ENCODE measurements around the gene RTN4RL1.
"Not testable (repeated sequence)": the region's sequence is repeated elsewhere in the genome, so short reads cannot be mapped to it uniquely, and the experiment has no call there.

The RTN4RL1 gene

GRCh38 chr17:1916316-1916715, 108.8 kb downstream of the RTN4RL1 start:
- no peak for DNase-seq

GRCh38 chr17:1915889-1916288, 109.2 kb downstream of the RTN4RL1 start:
- no peak for DNase-seq

- no peak for DNase-seq
Measured at GRCh38 chr17:1914661-1915083, 110.5 kb downstream of the RTN4RL1 start.

GRCh38 chr17:1913702-1914101, 111.4 kb downstream of the RTN4RL1 start:
- DNase-seq: no peak

- no peak for DNase-seq
Measured at GRCh38 chr17:1912146-1912545, 113.0 kb downstream of the RTN4RL1 start.

GRCh38 chr17:1909985-1910384, 115.1 kb downstream of the RTN4RL1 start:
- DNase-seq: no peak

GRCh38 chr17:1908699-1909309, 116.3 kb downstream of the RTN4RL1 start:
- DNase-seq: peak; percentile 40

- DNase-seq: no peak
Measured at GRCh38 chr17:1907909-1908698, 117.0 kb downstream of the RTN4RL1 start.

GRCh38 chr17:1907216-1907631, 117.9 kb downstream of the RTN4RL1 start:
- no peak for DNase-seq

GRCh38 chr17:1906662-1907101, 118.5 kb downstream of the RTN4RL1 start:
- DNase-seq: no peak

- peak; percentile 90 for DNase-seq
Measured at GRCh38 chr17:1905190-1905913, 119.8 kb downstream of the RTN4RL1 start.

- DNase-seq: no peak
Measured at GRCh38 chr17:1904273-1905182, 120.6 kb downstream of the RTN4RL1 start.

- no peak for DNase-seq
Measured at GRCh38 chr17:1899403-1900000, 125.6 kb downstream of the RTN4RL1 start.

GRCh38 chr17:1898872-1899271, 126.3 kb downstream of the RTN4RL1 start:
- DNase-seq: no peak

- DNase-seq: no peak
Measured at GRCh38 chr17:1898332-1898731, 126.8 kb downstream of the RTN4RL1 start.

- DNase-seq: no peak
Measured at GRCh38 chr17:1897105-1897656, 128.0 kb downstream of the RTN4RL1 start.

GRCh38 chr17:1896243-1897104, 128.7 kb downstream of the RTN4RL1 start:
- no peak for DNase-seq

- DNase-seq: not testable (repeated sequence)
Measured at GRCh38 chr17:1895479-1895878, 129.7 kb downstream of the RTN4RL1 start.

- DNase-seq: no peak
Measured at GRCh38 chr17:1894753-1895339, 130.3 kb downstream of the RTN4RL1 start.

- no peak for DNase-seq
Measured at GRCh38 chr17:1890758-1891450, 134.2 kb downstream of the RTN4RL1 start.
